CD4-positive, alpha-beta T cell treated with Interleukin-17A for 4 hours (primary cell): ENCODE results near the gene SLC32A1.

Experiments used
- DNase-seq: peaks from one replicate; pipeline ENCODE4 v3.0.0-alpha.2; 2020; ENCODE audit warnings: mixed read lengths

The SLC32A1 gene

GRCh38 chr20:38725931-38726803 lies 1.9 kb downstream of the SLC32A1 start:
- peak; percentile 56 for DNase-seq

- DNase-seq = peak; percentile 51
Observed at GRCh38 chr20:38726804-38727606, 2.7 kb downstream of the SLC32A1 start.

- no peak for DNase-seq
Observed at GRCh38 chr20:38727607-38728190, 3.4 kb downstream of the SLC32A1 start.

GRCh38 chr20:38728191-38728781 lies 4.0 kb downstream of the SLC32A1 start:
- DNase-seq = no peak

- DNase-seq = peak; percentile 8
Observed at GRCh38 chr20:38728911-38729642, 4.8 kb downstream of the SLC32A1 start.

- DNase-seq = peak; percentile 4
Observed at GRCh38 chr20:38729767-38730166, 5.5 kb downstream of the SLC32A1 start.

GRCh38 chr20:38730167-38730988 lies 6.1 kb downstream of the SLC32A1 start:
- DNase-seq = peak; percentile 21

- peak; percentile 86 for DNase-seq
Observed at GRCh38 chr20:38730989-38731737, 6.9 kb downstream of the SLC32A1 start.

- no peak for DNase-seq
Observed at GRCh38 chr20:38731738-38732113, 7.4 kb downstream of the SLC32A1 start.

GRCh38 chr20:38732981-38733380 lies 8.7 kb downstream of the SLC32A1 start:
- no peak for DNase-seq

GRCh38 chr20:38735172-38735571 lies 10.9 kb downstream of the SLC32A1 start:
- no peak for DNase-seq

GRCh38 chr20:38737887-38738286 lies 13.6 kb downstream of the SLC32A1 start:
- no peak for DNase-seq

GRCh38 chr20:38745757-38746156 lies 21.5 kb downstream of the SLC32A1 start:
- no peak for DNase-seq

GRCh38 chr20:38747495-38748096 lies 23.3 kb downstream of the SLC32A1 start:
- DNase-seq = no peak

GRCh38 chr20:38748097-38748860 lies 24.0 kb downstream of the SLC32A1 start, which contains the start of gene ACTR5:
TSS of gene ACTR5 (plus strand) at chr20:38748460. CDS start at chr20:38748479, 19 bp downstream.
- DNase-seq = peak; percentile 99

- DNase-seq = peak; percentile 69
Observed at GRCh38 chr20:38748861-38749149, 24.5 kb downstream of the SLC32A1 start.

GRCh38 chr20:38751360-38751976 lies 27.2 kb downstream of the SLC32A1 start:
- peak; percentile 43 for DNase-seq

- no peak for DNase-seq
Observed at GRCh38 chr20:38752029-38752428, 27.7 kb downstream of the SLC32A1 start.

GRCh38 chr20:38754924-38755323 lies 30.6 kb downstream of the SLC32A1 start:
- no peak for DNase-seq
